ENCODE results near the gene NT5C2. TPM values are rescaled to one million over a fixed set of nuclear protein-coding genes. Genes with fewer than 3 reads are reported as not detected.

NT5C2 gene
- total and polyA plus RNA-seq, 2 of the 8 experiments (the other 6 are each of a cell fraction or from before 2014, with no cell fraction given): 35.2 to 106 TPM

DNA sequence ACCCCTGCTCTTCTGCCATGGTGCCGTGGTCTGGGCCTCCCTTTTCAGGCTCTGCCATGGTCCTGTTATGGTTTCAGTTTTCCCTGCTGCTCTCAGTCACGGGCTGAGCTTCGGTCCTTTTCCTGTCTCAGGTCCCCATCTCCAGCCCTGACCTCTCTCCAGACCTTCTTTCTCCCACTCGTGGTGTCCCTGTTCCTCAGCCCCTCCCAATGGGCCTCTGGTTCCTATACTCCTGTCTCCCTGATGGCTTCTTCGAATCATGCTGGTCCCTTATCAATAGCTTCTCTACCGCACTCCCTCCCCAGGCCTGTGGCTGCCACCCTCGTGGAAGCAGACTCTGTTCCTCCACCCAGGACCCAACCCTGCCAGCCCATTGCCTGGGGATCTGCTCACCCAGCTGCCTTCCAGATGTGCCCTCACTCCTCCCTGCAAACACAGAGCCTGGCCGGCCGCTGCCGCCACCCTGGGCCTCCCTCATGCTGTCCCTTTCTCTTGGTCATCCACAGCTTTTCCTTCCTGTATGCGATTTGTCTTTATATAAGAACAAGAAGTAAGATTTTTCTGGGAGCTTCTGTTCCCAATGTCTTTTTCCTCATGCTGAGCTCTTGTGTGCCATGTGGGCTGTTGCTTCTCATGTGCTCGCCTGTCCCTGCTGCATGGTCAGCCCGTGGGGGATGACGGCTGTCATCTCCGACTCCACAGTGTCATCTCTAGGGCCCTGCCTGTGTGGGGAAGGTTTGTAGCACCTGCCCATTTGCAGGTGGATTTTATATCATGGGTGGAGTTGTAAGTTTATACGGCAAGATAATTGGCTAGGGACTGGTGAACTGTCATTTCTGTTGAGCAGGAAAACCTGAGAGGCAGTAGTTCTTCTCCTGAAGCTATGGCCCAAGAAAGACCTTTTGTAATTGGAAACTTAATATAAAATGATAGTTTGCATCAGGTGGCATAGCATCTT lies 126.7 kb downstream of the NT5C2 start (continued):
- TF ChIP-seq, protein P1, sequence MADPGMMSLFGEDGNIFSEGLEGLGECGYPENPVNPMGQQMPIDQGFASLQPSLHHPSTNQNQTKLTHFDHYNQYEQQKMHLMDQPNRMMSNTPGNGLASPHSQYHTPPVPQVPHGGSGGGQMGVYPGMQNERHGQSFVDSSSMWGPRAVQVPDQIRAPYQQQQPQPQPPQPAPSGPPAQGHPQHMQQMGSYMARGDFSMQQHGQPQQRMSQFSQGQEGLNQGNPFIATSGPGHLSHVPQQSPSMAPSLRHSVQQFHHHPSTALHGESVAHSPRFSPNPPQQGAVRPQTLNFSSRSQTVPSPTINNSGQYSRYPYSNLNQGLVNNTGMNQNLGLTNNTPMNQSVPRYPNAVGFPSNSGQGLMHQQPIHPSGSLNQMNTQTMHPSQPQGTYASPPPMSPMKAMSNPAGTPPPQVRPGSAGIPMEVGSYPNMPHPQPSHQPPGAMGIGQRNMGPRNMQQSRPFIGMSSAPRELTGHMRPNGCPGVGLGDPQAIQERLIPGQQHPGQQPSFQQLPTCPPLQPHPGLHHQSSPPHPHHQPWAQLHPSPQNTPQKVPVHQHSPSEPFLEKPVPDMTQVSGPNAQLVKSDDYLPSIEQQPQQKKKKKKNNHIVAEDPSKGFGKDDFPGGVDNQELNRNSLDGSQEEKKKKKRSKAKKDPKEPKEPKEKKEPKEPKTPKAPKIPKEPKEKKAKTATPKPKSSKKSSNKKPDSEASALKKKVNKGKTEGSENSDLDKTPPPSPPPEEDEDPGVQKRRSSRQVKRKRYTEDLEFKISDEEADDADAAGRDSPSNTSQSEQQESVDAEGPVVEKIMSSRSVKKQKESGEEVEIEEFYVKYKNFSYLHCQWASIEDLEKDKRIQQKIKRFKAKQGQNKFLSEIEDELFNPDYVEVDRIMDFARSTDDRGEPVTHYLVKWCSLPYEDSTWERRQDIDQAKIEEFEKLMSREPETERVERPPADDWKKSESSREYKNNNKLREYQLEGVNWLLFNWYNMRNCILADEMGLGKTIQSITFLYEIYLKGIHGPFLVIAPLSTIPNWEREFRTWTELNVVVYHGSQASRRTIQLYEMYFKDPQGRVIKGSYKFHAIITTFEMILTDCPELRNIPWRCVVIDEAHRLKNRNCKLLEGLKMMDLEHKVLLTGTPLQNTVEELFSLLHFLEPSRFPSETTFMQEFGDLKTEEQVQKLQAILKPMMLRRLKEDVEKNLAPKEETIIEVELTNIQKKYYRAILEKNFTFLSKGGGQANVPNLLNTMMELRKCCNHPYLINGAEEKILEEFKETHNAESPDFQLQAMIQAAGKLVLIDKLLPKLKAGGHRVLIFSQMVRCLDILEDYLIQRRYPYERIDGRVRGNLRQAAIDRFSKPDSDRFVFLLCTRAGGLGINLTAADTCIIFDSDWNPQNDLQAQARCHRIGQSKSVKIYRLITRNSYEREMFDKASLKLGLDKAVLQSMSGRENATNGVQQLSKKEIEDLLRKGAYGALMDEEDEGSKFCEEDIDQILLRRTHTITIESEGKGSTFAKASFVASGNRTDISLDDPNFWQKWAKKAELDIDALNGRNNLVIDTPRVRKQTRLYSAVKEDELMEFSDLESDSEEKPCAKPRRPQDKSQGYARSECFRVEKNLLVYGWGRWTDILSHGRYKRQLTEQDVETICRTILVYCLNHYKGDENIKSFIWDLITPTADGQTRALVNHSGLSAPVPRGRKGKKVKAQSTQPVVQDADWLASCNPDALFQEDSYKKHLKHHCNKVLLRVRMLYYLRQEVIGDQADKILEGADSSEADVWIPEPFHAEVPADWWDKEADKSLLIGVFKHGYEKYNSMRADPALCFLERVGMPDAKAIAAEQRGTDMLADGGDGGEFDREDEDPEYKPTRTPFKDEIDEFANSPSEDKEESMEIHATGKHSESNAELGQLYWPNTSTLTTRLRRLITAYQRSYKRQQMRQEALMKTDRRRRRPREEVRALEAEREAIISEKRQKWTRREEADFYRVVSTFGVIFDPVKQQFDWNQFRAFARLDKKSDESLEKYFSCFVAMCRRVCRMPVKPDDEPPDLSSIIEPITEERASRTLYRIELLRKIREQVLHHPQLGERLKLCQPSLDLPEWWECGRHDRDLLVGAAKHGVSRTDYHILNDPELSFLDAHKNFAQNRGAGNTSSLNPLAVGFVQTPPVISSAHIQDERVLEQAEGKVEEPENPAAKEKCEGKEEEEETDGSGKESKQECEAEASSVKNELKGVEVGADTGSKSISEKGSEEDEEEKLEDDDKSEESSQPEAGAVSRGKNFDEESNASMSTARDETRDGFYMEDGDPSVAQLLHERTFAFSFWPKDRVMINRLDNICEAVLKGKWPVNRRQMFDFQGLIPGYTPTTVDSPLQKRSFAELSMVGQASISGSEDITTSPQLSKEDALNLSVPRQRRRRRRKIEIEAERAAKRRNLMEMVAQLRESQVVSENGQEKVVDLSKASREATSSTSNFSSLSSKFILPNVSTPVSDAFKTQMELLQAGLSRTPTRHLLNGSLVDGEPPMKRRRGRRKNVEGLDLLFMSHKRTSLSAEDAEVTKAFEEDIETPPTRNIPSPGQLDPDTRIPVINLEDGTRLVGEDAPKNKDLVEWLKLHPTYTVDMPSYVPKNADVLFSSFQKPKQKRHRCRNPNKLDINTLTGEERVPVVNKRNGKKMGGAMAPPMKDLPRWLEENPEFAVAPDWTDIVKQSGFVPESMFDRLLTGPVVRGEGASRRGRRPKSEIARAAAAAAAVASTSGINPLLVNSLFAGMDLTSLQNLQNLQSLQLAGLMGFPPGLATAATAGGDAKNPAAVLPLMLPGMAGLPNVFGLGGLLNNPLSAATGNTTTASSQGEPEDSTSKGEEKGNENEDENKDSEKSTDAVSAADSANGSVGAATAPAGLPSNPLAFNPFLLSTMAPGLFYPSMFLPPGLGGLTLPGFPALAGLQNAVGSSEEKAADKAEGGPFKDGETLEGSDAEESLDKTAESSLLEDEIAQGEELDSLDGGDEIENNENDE (IDR thresholded peaks at IDR 0.05; ENCODE audit: insufficient replicate concordance, low read length): no peak
- TF ChIP-seq KDM5A (IDR thresholded peaks at IDR 0.05; ENCODE audit: low read length): no peak
- no peak for TF ChIP-seq RBBP5 (IDR thresholded peaks at IDR 0.05; ENCODE audit: borderline replicate concordance, low read depth, low read length)
- no peak for TF ChIP-seq NRF1 (IDR thresholded peaks at IDR 0.05; ENCODE audit: low read depth, low read length)
